ENCODE results near the gene STAC3. TPM values are rescaled to one million over a fixed set of nuclear protein-coding genes. Genes with fewer than 3 reads are reported as not detected.

Gene STAC3
- total RNA-seq, 1 donor from 2014 or later, result not detected

DNA sequence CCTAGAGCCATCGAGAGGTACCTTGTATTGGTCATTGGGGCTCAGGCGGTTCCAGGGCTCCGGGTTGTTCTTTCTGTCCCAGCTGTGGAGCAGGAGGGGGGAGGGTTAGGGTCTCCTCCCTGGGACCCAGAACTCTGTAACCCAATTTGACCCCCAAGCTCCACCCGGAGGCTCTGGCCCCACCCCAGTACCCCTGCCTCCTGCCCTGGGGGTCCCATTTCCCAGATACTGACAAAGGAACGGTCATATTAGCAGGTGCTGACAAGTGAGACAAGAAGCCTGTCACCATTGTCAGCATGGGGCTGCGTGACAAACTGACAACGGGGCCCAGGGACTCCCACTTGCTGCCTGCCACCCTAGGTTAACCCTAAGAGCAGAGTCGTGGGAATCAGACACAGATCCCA lies 15.3 kb downstream of the STAC3 start:
- no peak for DNase-seq

DNA sequence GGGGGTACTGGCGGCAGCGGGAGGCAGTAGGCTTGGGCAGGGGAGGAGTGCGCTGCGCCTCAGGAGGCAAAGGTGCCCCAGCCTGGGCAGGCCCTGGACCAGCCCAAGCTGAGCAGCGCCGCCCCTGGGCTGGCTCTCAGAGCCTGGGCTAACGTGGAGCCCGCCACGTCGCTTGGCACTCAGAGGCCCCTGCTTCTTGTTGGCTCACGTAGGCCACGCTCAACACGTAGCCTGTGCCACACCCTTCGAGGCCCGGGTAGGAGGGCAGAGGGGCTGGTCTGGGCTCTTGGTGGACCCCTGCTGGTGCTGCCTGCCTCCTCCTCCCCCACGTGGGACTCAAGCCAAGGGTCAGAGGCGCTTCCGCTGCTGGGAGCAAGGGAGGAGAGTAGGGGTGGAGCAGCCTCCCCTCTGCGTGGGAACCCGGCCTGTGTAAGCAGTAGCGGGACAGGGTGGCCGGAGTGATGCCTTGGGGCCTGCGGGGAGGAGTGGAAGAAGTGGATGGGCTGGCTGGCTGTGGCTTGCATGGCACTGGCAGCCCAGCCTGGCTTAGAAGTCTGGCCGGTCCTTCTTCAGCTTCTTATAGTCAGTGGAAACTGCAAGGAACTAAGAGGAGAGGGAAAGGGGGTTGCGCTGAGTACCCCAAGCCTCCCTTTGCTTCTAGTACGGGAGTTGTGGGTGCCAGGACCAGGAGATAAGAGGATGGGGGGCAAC lies 15.8 kb downstream of the STAC3 start:
- no peak for DNase-seq

DNA sequence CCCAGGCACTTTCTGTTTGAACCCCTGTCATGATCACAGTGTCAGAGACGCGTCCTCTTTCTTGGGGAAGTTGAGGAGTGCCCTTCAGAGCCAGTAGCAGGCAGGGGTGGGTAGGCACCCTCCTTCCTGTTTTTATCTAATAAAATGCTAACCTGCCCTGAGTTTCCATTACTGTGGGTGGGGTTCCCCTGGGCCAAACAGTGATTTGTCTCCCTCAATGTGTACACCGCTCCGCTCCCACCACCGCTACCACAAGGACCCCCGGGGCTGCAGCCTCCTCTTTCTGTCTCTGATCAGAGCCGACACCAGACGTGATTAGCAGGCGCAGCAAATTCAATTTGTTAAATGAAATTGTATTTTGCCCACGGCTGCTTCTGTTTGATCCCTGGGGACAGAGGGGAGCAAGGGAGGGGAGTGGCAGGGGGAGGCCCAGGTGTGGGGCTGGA lies 16.4 kb downstream of the STAC3 start:
- DNase-seq, result no peak

DNA sequence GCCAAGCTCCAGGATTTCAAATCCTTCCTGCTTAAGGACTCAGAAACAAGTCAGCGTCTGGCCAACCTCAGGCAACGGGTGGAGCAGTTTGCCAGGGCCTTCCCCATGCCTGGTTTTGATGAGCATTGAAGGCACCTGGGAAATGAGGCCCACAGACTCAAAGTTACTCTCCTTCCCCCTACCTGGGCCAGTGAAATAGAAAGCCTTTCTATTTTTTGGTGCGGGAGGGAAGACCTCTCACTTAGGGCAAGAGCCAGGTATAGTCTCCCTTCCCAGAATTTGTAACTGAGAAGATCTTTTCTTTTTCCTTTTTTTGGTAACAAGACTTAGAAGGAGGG lies 16.8 kb downstream of the STAC3 start:
- DNase-seq, result no peak

DNA sequence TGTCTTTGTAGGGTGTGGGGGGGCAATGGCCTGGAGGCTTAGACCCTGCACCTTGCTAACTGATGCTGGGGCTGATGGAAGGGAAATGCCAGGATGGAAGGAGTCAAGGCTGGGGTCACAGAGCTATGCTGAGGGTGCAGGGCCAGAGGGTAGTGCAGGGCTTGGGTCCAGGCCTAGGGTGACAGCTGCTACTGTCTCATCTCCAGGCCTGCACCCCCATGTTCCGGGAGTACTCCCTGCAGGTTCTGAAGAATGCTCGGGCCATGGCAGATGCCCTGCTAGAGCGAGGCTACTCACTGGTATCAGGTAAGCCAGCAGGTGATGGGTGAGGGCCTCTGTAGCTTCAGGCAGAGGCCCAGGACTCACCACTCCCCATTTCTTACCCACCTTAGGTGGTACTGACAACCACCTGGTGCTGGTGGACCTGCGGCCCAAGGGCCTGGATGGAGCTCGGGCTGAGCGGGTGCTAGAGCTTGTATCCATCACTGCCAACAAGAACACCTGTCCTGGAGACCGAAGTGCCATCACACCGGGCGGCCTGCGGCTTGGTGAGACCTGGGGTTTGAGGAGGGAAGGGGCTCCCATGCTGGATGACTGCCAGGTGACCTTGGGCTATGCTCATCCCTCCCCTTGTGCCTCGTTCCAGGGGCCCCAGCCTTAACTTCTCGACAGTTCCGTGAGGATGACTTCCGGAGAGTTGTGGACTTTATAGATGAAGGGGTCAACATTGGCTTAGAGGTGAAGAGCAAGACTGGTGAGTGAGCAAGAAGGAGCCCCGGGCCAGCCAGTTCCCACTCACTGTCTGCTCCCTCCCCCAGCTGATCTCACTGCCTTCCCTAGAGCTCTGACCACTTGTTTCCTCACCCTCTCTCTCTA lies 17.4 kb downstream of the STAC3 start:
- no peak for DNase-seq

DNA sequence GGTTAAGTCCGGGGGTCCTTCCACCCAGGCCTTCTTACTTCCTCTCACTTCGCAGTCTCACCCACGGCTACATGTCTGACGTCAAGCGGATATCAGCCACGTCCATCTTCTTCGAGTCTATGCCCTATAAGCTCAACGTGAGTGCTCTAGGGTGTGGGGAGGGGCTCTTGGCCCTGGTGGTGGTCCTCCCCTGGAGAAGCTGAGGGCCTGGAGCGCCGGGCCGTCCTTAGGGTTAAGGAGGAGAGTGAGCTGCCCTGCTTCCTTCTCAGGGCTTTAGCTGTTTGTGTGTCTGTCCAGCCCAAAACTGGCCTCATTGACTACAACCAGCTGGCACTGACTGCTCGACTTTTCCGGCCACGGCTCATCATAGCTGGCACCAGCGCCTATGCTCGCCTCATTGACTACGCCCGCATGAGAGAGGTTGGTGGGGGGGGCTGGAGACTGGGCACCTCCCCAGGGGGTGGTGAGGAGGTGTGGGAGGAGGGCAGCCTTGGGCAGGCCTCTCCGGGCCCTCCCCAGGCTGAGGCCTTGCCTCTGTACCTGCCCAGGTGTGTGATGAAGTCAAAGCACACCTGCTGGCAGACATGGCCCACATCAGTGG lies 18.7 kb downstream of the STAC3 start:
- DNase-seq, result no peak

DNA sequence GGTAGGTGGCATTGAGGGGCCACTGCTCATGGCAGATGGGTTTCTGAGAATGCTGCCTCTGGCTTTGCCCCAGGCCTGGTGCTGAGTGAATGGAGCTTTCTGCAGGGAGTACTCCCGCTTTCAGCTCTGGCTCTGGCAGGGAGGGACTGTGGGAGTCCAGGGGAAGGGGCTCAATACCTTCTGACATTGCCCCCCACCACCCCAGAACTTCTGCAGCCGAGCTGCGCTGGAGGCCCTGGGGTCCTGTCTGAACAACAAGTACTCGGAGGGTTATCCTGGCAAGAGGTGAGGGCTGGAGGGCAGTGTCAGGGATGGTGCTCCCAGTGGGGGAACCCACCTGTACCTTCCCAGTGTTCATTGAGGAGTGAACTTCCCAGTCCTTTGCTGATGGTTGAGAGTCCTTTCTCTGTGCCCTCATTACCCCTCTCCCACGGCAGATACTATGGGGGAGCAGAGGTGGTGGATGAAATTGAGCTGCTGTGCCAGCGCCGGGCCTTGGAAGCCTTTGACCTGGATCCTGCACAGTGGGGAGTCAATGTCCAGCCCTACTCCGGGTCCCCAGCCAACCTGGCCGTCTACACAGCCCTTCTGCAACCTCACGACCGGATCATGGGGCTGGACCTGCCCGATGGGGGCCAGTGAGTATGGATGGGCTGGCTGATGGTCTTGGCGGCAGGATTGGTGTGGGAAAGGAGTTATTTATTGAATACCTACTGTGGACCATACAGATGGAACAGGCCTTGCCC lies 19.5 kb downstream of the STAC3 start:
- DNase-seq, result no peak

DNA sequence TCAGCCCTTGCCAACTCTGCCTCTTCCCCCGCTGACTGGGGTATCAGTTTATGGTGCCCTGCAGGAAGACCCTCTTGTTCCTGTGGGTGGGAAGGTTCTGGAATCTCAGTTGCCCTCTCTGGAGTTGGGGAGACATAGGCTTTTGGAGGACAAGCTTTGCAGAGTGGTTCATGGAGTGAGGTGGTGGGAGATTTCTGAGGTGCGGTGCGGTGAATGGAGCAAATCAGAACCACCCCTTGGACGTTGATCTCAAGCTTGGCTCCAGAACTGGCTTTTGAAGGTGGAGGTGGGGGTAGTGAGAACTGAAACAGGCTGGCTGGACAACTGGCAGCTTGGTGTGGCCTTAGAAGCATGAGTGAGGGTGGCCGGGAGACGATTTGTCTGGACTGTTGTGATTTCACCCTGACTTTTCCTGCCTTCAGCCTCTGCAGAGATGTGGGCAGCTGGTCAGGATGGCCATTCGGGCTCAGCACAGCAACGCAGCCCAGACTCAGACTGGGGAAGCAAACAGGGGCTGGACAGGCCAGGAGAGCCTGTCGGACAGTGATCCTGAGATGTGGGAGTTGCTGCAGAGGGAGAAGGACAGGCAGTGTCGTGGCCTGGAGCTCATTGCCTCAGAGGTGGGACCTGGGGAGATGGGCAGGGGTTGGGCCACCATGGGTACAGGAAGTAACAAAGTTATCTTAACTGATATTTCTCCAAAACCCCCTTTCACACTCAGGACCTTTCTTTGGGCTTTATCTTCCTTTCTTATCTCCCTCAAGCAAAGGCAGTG lies 20.4 kb downstream of the STAC3 start:
- no peak for DNase-seq

DNA sequence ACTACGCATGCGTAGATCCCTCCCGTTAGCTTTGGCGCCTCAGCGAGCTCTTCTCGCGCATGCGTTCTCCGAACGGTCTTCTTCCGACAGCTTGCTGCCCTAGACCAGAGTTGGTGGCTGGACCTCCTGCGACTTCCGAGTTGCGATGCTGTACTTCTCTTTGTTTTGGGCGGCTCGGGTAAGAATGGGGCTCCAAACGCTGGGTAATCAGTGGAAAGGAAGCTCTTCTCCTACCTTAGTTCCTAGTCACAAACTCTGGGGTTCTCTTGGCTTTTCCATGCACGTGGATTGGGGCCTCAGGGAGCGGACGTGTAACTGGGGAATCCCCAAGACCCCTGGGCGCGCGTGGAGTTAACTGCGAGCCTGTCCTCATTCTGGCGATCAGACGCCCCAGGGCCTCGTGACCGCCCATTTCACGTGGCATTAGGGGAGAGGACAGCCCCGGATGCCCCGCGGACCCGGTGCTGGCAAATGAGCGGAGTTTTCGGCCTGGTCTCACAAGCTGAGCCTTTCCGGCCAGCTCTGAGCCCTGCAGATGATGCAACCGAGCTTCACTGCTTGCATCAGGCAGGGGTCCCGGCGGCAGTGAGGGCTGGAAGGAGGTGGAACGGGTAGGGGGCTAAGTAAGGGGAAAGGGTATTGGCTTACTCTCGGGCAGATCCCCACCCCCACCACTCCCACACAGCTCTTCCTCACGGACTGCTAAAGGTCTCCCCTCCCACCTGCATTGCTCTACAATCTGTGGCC lies 21.2 kb downstream of the STAC3 start, which contains the start of gene SHMT2:
Gene SHMT2 (plus strand): TSS at position 78 of the 747 bp plus-strand sequence. CDS start 68 bp downstream, at position 146.
- DNase-seq, result peak; percentile 96

DNA sequence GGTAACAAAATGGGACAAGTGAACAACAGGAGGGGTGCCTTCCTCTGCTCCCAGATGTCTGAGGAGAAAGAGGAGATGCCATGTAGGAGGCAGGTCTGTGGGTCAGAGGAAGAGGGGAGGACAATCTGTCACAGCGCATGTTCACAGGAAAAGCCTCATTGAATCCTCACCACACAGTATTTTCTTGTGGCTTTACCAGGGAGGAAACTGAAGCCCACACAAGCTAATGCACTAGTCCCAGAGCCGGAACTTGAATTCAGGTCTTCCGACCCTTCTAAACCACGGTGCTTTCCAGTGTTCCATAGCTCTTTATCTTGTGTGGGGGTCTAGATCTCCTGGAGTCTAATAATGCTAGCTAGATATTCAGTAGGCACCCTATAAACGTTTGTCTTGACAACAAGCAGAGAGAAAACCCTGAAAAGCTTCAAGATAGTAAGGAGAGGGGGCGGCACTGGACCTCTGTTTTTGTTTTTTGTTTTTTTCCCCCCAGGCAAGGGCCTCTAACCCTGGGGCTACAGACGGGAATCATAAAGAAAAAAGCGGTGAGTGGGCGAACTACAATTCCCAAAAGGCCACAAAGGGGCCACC lies 21.8 kb downstream of the STAC3 start:
- DNase-seq, result no peak

DNA sequence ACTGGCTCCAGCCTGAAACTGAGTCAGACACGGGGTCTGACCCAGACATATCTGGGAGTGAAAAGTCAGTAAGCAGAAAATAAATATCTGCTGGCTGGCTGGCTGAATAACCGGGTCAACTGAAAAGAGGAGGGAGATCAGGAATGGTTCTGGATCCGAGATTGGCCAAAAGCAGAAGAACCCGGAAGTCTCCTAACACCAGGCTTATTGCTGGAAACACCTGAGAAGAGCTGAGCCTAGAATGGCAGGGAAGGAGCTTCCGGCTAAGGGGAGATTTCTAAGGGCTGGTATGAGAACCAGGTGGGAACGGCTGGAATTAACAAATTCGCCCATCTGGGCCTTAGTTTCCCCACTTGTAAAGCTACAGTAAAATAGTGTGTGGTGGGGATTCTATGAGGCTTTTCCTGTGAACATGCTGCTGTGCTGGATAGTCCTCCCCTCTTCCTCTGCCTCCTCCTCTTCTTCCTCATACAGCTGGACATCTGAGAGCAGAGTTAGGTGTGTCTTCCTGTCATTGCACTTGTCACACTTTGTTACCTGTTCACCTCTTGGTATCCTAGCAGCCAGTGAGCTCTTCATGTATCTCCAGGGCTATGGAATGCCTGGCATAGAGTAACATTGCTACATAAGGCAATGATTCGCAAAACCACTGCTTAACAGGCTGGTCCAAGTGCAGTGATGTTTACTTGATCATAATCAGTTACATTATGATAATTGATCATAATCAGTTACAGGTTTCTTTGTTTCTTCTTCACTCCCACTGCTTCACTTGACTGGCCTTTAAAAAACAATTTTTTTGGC lies 23.5 kb downstream of the STAC3 start:
- DNase-seq, result no peak

DNA sequence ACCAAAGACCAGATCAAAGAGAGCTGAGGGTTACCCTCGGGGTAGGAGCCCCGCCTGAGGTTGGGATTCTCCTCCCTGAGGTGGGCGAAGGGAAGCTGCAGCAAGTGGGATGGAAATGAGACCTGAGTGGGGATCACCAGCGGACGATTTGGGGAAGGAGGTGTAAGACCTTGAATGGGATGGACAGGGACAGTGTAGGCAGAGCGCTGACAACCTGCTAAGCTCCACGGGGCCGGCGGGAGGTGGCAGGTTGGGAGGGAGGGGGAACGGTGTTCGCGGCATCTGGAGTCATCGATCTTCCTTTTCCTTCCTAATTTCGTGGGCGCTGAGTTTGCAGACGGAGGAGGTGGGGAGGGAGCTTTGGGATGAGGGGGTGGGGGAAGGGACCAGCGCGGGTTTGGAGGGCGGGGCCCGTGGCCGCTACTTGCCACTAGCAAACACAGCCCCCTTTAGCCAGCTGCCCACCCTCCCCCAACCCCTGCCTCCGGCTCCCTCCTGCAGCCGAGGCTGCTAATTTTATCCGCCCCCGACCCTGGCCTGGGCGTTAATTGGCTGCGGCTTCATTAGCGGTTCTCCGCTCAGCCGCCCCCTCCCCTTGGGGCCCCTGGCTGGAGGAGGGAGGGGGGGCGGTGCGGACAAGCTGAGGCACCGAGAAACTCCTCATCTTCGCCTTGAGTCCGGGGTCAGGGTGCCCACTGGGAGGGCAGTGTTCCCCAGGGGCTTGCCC lies 24.2 kb downstream of the STAC3 start:
- DNase-seq, result no peak

DNA sequence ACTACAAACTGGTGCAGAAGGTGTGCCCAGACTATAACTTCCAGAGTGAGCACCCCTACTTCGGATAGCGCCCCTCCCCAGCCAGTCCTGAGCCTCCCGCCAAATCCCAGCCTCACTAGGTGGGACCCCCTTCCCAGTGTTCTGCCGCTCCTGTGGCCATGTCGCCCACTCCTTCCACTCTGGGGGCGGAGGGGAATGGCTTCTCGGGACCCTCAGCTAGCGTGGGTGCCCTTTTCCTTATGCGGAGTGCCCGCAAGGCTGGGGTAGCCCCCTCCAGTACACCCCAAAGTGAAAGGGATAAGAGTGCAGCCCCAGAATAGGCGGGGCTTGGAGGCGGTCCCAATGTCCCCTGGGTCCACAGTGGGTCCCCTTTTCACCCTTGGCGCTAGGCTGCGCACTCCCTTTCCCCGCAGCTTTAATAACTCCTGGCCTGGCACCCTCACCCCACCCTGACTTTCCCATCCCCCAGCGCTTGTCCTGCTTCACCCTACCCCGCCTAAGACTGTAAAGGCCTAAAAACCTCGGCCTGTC lies 25.2 kb downstream of the STAC3 start:
- DNase-seq, result no peak

DNA sequence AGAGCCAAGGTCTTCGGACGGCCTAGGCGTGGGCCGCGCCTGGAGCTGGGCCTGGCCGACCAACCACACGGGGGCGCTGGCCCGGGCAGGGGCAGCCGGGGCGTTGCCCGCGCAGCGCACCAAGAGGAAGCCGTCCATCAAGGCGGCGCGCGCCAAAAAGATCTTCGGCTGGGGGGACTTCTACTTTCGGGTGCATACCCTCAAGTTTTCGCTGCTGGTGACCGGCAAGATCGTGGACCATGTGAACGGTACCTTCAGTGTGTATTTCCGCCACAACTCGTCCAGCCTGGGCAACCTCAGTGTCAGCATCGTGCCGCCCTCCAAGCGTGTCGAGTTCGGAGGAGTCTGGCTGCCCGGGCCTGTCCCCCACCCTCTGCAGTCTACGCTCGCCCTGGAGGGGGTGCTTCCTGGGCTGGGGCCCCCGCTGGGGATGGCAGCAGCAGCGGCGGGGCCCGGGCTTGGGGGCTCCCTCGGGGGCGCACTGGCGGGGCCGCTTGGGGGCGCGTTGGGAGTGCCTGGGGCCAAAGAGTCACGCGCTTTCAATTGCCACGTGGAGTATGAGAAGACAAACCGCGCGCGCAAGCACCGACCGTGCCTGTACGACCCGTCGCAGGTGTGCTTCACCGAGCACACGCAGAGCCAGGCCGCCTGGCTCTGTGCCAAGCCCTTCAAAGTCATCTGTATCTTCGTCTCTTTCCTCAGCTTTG lies 25.9 kb downstream of the STAC3 start:
- peak; percentile 64 for DNase-seq

DNA sequence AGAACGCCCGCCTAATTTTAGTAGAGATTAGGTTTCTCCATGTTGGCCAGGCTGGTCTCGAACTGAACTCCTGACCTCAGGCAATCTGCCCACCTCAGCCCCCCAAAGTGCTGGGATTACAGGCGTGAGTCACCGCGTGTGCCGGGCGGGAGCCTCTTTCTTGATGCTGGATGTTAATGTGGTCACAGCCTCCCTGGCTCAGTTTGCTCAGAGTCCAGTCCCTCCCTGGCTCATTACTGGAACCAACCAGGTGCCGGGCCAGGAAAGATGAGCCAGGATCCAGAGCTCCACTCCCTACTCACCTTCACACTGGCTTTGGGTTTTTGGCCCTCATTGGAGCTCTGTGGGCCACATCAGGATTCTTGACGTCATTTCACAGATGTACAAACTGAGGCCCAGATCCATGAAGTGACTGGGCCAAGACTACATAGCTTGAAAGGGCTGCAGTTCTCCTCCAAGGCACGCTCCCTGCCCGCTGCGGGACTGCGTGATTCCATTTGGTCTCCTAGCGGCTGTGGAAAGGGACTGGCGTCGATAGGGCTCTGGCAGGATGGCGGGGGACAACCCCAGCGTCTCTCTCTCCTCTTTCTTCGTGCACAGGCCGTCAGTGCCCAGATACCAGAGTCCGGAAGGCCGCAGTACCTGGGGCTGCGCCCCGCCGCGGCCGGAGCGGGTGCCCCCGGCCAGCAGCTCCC lies 26.6 kb downstream of the STAC3 start:
- no peak for DNase-seq

DNA sequence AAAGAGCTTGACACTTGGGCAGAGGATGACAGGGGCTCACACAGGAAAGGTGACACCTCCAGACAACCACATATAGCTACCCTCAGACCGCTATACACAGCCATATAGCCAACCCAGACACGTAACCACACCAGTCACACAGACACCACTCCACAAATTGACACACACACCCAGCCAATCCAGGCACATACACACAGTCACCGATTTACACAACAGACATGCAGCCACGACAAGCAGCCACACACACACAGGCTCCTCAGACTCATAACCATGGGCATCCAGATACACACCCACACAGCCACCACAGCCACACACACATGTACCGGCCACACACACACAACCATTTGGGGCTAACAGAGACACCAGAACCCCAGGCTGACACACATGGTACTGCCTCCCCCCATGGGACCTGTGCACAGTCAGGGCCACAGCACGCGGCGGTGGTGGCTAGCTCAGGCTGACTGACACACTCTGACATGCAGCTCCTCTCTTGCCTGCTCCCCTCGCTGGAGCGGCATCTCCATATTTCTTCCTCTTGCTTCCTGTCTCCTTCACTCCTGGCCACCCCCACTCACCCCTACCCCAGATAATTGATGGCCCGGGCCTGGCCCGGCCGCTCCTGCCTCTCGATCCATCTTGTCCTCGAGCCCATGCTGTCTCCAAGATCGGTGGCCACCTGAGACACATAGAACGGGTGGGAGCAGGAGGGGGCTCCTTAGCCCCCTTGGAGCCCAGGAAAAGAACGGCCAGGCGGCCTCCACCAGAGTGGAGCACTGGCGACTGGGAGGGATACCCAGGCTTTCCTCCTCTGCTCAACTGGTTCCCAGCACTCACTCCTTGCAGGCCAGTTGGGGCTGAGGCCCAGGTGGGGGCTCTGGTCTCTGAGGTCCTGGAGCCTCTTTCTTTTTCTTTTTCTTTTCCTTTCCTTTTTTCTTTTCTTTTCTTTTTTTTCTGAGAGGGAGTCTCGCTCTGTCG lies 27.5 kb downstream of the STAC3 start:
- DNase-seq, result no peak

Data from dermis blood vessel endothelial cell (primary cell).